Stimulated activated CD8-positive, alpha-beta memory T cell treated with anti-CD3 and anti-CD28 coated beads, Interleukin-7, amount 100 ng/mL, for 4 hours (primary cell): ENCODE data around the gene SMARCA5.
"Not testable (repeated sequence)": the region's sequence is repeated elsewhere in the genome, so short reads cannot be mapped to it uniquely, and the experiment has no call there.

Source experiments
- DNase-seq, 2 donors: peaks; one replicate each; pipeline ENCODE4 v3.0.0-alpha.2; 2020; ENCODE audit warnings: low read depth in 2 of 2

The SMARCA5 gene

GRCh38 chr4:143513314-143514168, at the start of gene SMARCA5:
TSS of gene SMARCA5 (plus strand) at chr4:143513702. CDS start at chr4:143513925, 223 bp downstream.
- peak; percentile 91 to 95 for DNase-seq

GRCh38 chr4:143473334-143474126, 40.0 kb upstream of the SMARCA5 start:
- no peak for DNase-seq

- DNase-seq = no peak
Measured at GRCh38 chr4:143477487-143477886, 36.0 kb upstream of the SMARCA5 start.

- no peak for DNase-seq
Measured at GRCh38 chr4:143481361-143481760, 32.1 kb upstream of the SMARCA5 start.

- no peak for DNase-seq
Measured at GRCh38 chr4:143482840-143483239, 30.7 kb upstream of the SMARCA5 start.

- DNase-seq = no peak
Measured at GRCh38 chr4:143486314-143486713, 27.2 kb upstream of the SMARCA5 start.

- DNase-seq = no peak
Measured at GRCh38 chr4:143488687-143489086, 24.8 kb upstream of the SMARCA5 start.

- no peak for DNase-seq
Measured at GRCh38 chr4:143489106-143489505, 24.4 kb upstream of the SMARCA5 start.

- DNase-seq = no peak
Measured at GRCh38 chr4:143498021-143498420, 15.5 kb upstream of the SMARCA5 start.

GRCh38 chr4:143502231-143502630, 11.3 kb upstream of the SMARCA5 start:
- no peak for DNase-seq

- no peak for DNase-seq
Measured at GRCh38 chr4:143506031-143506430, 7.5 kb upstream of the SMARCA5 start.

- DNase-seq = no peak
Measured at GRCh38 chr4:143511906-143512305, 1.6 kb upstream of the SMARCA5 start.

GRCh38 chr4:143512978-143513313, 556 bp upstream of the SMARCA5 start:
- DNase-seq = no peak

- no peak for DNase-seq
Measured at GRCh38 chr4:143514169-143514495, 630 bp downstream of the SMARCA5 start.

GRCh38 chr4:143514497-143514896, 995 bp downstream of the SMARCA5 start:
- no peak for DNase-seq

GRCh38 chr4:143514901-143515300, 1.4 kb downstream of the SMARCA5 start:
- DNase-seq = no peak

- no peak for DNase-seq
Measured at GRCh38 chr4:143515905-143516304, 2.4 kb downstream of the SMARCA5 start.

- no peak for DNase-seq
Measured at GRCh38 chr4:143517764-143518163, 4.3 kb downstream of the SMARCA5 start.

- no peak for DNase-seq
Measured at GRCh38 chr4:143524211-143524610, 10.7 kb downstream of the SMARCA5 start.

- DNase-seq = not testable (repeated sequence)
Measured at GRCh38 chr4:143528046-143528445, 14.5 kb downstream of the SMARCA5 start.

GRCh38 chr4:143531380-143531779, 17.9 kb downstream of the SMARCA5 start:
- no peak for DNase-seq

GRCh38 chr4:143531788-143532491, 18.4 kb downstream of the SMARCA5 start:
- DNase-seq = no peak
